Activated CD8-positive, alpha-beta memory T cell treated with anti-CD3 and anti-CD28 coated beads for 4 hours (primary cell): ENCODE data around the gene NUP88.

Source experiments
- DNase-seq, 2 donors: peaks; one replicate each; pipeline ENCODE4 v3.0.0-alpha.2; 2020; ENCODE audit warnings: low read depth in 2 of 2

NUP88 gene

DNA sequence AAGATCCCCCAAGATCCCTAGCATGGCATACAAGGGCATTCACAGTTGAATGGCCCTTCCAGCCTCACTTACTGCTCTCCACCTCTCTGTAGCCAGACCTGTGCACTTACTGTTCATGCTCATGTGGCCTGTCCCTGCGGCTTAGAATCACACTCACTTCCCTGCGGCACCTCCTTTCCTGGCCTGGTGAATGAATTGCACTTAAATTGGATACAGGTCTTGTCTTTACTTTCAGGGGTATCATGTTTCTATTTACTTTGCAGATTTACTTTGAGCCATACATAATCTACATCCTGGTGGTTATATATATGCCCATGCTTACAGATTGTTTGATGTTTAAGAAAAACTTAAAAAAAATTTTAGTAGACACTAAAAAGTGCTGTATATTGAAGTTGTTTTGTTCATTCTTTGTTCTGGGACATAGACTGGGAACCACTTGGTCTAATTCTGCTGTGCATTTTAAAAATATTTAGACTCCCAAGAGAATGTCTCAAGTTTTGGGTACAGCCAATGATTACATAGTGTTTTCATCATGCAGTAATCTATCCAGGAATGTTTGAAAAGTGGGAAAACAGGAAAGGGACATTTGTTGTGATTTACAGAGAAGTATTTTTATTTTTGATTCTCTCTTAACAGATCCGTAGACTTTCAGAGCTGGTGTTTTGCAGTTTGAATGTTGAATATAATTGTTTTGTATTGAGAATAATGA is 63.9 kb downstream of the NUP88 start:
- no peak for DNase-seq

DNA sequence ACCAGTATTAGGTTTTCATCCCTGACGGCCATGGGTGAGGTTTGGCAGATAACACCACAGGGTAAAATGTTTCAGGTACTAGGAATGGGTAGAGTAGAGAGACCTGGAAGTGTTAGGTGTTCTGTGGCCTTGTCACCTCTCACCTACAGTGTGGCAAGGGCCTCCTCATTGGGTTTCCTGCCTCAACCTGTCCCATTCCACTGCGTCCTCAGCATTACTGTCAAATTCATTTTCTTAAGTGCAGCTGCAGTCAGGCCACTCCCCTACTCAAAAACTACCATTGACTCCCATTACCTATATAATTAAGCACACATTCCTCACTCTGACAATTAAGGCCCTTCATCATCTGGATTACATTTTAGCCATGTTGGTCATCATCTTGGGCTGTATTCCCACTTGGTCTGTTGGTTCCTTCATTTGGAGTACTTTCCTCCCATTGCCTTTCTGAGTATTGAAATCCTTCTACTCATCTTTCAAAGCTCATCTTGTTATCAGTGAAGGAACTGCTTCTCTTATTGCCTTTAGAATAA is 64.5 kb downstream of the NUP88 start:
- no peak for DNase-seq

DNA sequence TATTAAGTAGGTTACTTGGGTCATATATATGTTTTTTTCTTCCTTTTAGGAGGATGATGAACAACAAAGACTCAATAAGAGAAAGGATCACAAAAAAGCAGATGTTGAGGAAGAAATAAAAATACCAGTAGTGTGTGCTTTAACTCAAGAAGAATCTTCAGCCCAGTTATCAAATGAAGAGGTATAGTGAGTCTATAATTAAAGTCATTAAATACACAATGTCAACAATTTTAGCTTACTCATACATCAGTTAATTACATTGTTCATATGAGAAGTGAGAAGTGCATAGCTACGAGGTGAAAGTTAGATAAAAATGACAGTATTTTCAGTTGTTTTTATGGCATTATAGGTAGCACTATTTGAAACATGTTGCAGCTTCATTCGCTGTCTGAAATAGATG is 65.2 kb downstream of the NUP88 start:
- DNase-seq, result no peak

DNA sequence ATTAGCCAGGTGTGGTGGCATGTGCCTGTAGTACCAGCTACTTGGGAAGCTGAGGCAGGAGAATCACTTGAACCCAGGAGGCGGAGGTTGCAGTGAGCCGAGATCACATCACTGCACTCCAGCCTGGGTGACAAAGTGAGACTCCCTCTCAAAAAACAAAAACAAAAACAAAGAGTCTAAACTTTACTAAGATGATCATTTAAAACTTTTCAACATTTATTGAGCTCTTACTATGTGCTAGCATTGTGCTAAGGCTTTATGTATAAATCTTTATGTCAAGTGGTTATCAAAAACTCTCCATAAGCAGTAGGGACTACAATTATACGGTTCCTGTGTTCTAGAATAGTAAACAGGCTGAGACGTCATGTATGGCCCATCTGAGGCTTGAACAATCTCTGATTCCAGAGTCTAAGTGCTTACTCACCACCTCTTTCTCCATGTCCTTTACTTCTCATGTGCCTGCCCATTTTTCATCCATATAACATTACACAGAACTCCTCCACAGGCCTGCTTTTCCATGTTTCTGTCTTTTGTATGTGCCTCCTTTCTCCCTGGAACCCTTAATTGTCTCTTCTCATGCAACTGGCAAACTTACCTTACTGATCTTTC is 66.7 kb downstream of the NUP88 start:
- no peak for DNase-seq

DNA sequence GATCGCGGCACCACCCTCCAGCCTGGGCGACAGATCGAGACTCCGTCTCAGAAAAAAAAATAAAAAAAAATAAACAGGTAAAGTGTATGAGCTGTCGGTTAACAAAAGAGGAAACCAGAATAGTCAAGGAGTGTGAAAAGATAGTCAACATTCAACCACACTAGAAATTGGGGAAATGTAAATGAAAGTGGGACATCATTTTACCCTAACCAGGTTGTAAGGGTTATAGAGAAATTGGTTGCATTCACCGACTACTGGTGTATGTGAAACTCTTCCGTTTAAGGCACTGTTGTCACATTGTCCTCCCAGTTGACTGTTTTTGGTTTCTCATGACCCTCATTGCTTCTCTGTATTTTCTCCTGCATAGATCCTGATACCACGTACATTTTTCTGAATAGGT is 74.5 kb downstream of the NUP88 start:
- DNase-seq, result no peak
